ENCODE measurements around the gene AK9.
"Not testable (repeated sequence)": the region's sequence is repeated elsewhere in the genome, so short reads cannot be mapped to it uniquely, and the experiment has no call there.

Gene AK9

GRCh38 chr6:109695468-109695867 lies 4.5 kb upstream of the AK9 start:
- DNase-seq (ENCODE audit: low spot score) = peak; percentile 17

- no peak for DNase-seq (ENCODE audit: low spot score)
These were observed 2.1 kb upstream of the AK9 start for GRCh38 chr6:109693111-109693510.

- DNase-seq (ENCODE audit: low spot score) = peak; percentile 23
These were observed 647 bp downstream of the AK9 start for GRCh38 chr6:109690373-109690736.

- no peak for DNase-seq (ENCODE audit: low spot score)
These were observed 3.7 kb downstream of the AK9 start for GRCh38 chr6:109687271-109687761.

- no peak for DNase-seq (ENCODE audit: low spot score)
These were observed 4.3 kb downstream of the AK9 start for GRCh38 chr6:109686566-109687265.

GRCh38 chr6:109678661-109679505 lies 12.1 kb downstream of the AK9 start:
- DNase-seq (ENCODE audit: low spot score) = not testable (repeated sequence)

GRCh38 chr6:109678240-109678639 lies 12.8 kb downstream of the AK9 start:
- DNase-seq (ENCODE audit: low spot score) = no peak

- no peak for DNase-seq (ENCODE audit: low spot score)
These were observed 14.3 kb downstream of the AK9 start for GRCh38 chr6:109676724-109677123.

- no peak for DNase-seq (ENCODE audit: low spot score)
These were observed 18.2 kb downstream of the AK9 start for GRCh38 chr6:109672839-109673238.

GRCh38 chr6:109672175-109672574 lies 18.8 kb downstream of the AK9 start:
- DNase-seq (ENCODE audit: low spot score) = no peak

- no peak for DNase-seq (ENCODE audit: low spot score)
These were observed 19.3 kb downstream of the AK9 start for GRCh38 chr6:109671733-109672132.

- DNase-seq (ENCODE audit: low spot score) = no peak
These were observed 21.2 kb downstream of the AK9 start for GRCh38 chr6:109669811-109670210.

- DNase-seq (ENCODE audit: low spot score) = no peak
These were observed 28.8 kb downstream of the AK9 start for GRCh38 chr6:109662192-109662591.

- DNase-seq (ENCODE audit: low spot score) = no peak
These were observed 30.3 kb downstream of the AK9 start for GRCh38 chr6:109660526-109661320.

GRCh38 chr6:109655761-109656262 lies 35.2 kb downstream of the AK9 start:
- no peak for DNase-seq (ENCODE audit: low spot score)

GRCh38 chr6:109653264-109653663 lies 37.7 kb downstream of the AK9 start:
- no peak for DNase-seq (ENCODE audit: low spot score)

GRCh38 chr6:109644131-109644530 lies 46.9 kb downstream of the AK9 start:
- no peak for DNase-seq (ENCODE audit: low spot score)

- DNase-seq (ENCODE audit: low spot score) = no peak
These were observed 58.6 kb downstream of the AK9 start for GRCh38 chr6:109632405-109632804.

GRCh38 chr6:109631403-109631802 lies 59.6 kb downstream of the AK9 start:
- DNase-seq (ENCODE audit: low spot score) = no peak

- no peak for DNase-seq (ENCODE audit: low spot score)
These were observed 62.6 kb downstream of the AK9 start for GRCh38 chr6:109628158-109629000.

- DNase-seq (ENCODE audit: low spot score) = no peak
These were observed 64.7 kb downstream of the AK9 start for GRCh38 chr6:109626311-109626710.
